GM23248 (cell line): ENCODE data around the gene ENPEP. TPM values are rescaled to one million over a fixed set of nuclear protein-coding genes. Genes with fewer than 3 reads are reported as not detected.

Experiments
- DNase-seq: peaks from one replicate; pipeline ENCODE4 v3.0.0-alpha.2; 2015
- H2AFZ ChIP-seq: fragments of 200-600 bp; sonication (generic); 2 replicates; pipeline ENCODE4 v1.6.1; 2016; ENCODE audit warnings: antibody characterized with exemption
- H3F3A ChIP-seq: fragments of 200-600 bp; sonication (generic); 2 replicates; pipeline ENCODE4 v1.6.1; 2016; ENCODE audit warnings: mild to moderate bottlenecking, antibody characterized with exemption, mixed run types; ENCODE audit not compliant: insufficient read depth
- H3K27ac ChIP-seq: fragments of 200-600 bp; sonication (generic); 2 replicates; pipeline ENCODE4 v1.5.1; 2016; ENCODE audit warnings: mild to moderate bottlenecking
- H3K27me3 ChIP-seq: fragments of 200-600 bp; sonication (generic); replicated peaks from 2 replicates; pipeline ENCODE4 v1.6.1; 2016; ENCODE audit warnings: mild to moderate bottlenecking; ENCODE audit not compliant: insufficient read depth
- H3K36me3 ChIP-seq: fragments of 200-600 bp; sonication (generic); 2 replicates; pipeline ENCODE4 v1.6.1; 2016; ENCODE audit warnings: low read depth, mild to moderate bottlenecking
- H3K4me1 ChIP-seq: fragments of 200-600 bp; sonication (generic); 2 replicates; pipeline ENCODE4 v1.6.1; 2016; ENCODE audit warnings: mild to moderate bottlenecking; ENCODE audit not compliant: insufficient read depth
- H3K4me2 ChIP-seq: fragments of 200-600 bp; sonication (generic); one replicate; pipeline ENCODE4 v1.6.1; 2016; ENCODE audit warnings: mild to moderate bottlenecking; ENCODE audit not compliant: unreplicated experiment
- H3K4me3 ChIP-seq: fragments of 200-600 bp; sonication (generic); 2 replicates; pipeline ENCODE4 v1.5.1; 2016; ENCODE audit warnings: mild to moderate bottlenecking
- H3K79me2 ChIP-seq: fragments of 200-600 bp; sonication (generic); 2 replicates; pipeline ENCODE4 v1.6.1; 2016; ENCODE audit warnings: mild to moderate bottlenecking; ENCODE audit not compliant: insufficient read depth
- H3K9ac ChIP-seq: fragments of 200-600 bp; sonication (generic); 2 replicates; pipeline ENCODE4 v1.6.1; 2016; ENCODE audit warnings: mild to moderate bottlenecking
- H3K9me2 ChIP-seq: fragments of 200-600 bp; sonication (generic); 2 replicates; pipeline ENCODE4 v1.6.1; 2016; ENCODE audit warnings: mixed run types, mild to moderate bottlenecking, moderate library complexity; ENCODE audit not compliant: insufficient read depth
- H3K9me3 ChIP-seq: fragments of 200-600 bp; sonication (generic); one replicate; pipeline ENCODE4 v1.6.1; 2017; ENCODE audit warnings: low read depth
- H4K20me1 ChIP-seq: fragments of 200-600 bp; sonication (generic); 2 replicates; pipeline ENCODE4 v1.6.0; 2016; ENCODE audit not compliant: insufficient read depth
- EZH2 ChIP-seq: fragments of 200-600 bp; sonication (generic); IDR thresholded peaks from 2 replicates; pipeline ENCODE4 v1.6.1; 2018; ENCODE audit warnings: antibody characterized with exemption, mild to moderate bottlenecking; ENCODE audit not compliant: insufficient read depth, poor library complexity, severe bottlenecking
- EZH2phosphoT487 ChIP-seq: fragments of 200-600 bp; sonication (generic); IDR thresholded peaks from 2 replicates; pipeline ENCODE4 v1.6.1; 2018; ENCODE audit warnings: antibody characterized with exemption, moderate library complexity, mild to moderate bottlenecking, low read depth; ENCODE audit not compliant: insufficient read depth
- WGBS, 2 experiments: methylation state at CpG; one replicate each; pipeline ENCODE4 v1.1.6; 2015 to 2017; ENCODE audit warnings: low lambda C conversion rate in 2 of 2, low coverage in 1 of 2; ENCODE audit errors: missing lambda C conversion rate in 2 of 2; 5-methylcytosine and 5-hydroxymethylcytosine counted together
- in situ Hi-C: fragments of 300-500 bp; cut with MboI; formaldehyde crosslinking; loops from 2 replicates; pipeline ENCODE4 v1.15.0; 2020
- polyA plus RNA-seq: library from polyadenylated mRNA; unstranded; fragments of >200 nt; fragmentation: Nextera tagmentation; extraction: Ambion mirVana; gene quantifications from 2 replicates; pipeline ENCODE4 v1.2.1, GENCODE V29; 2016
- total RNA-seq: library from RNA; depleted of rRNA; stranded (reverse); fragments of >200 nt; shearing (Covaris generic); gene quantifications from 2 replicates; pipeline ENCODE4 v1.2.3, GENCODE V29; 2014

ENPEP gene
- total and polyA plus RNA-seq, 2 experiments from 2014 or later: 0.11 TPM

- H2AFZ ChIP-seq: no peak overlapping the region
Measured at GRCh38 chr4:110515676-110516075, 39.7 kb downstream of the ENPEP start.

GRCh38 chr4:110516106-110516922, 40.4 kb downstream of the ENPEP start:
- TF ChIP-seq EZH2phosphoT487 (no peak), EZH2 (no peak)
- no peaks in the 10 kb centered on the region for H3K4me1 ChIP-seq
- no peaks in the 10 kb centered on the region for H3K9me2 ChIP-seq
- no peaks in the 10 kb centered on the region for H3K79me2 ChIP-seq
- no peak overlapping the region for H3K4me3 ChIP-seq
- WGBS, 2 experiments: 59% methylated on average over 8 of the region's 8 CpGs
- no peak overlapping the region for H3K9ac ChIP-seq
- H2AFZ ChIP-seq: 0 out of 2 replicates have a peak overlapping the region, but pooled peaks have one; percentile 26
- H4K20me1 ChIP-seq: no peaks in the 10 kb centered on the region
- DNase-seq: peak; percentile 63
- H3K4me2 ChIP-seq: no peak overlapping the region
- no peaks in the 10 kb centered on the region for H3F3A ChIP-seq
- in situ Hi-C loops: loop anchor here (5.0 to 25.0 kb wide), 2 partner anchors 304 to 519 kb away; no protein-coding TSS in a partner anchor
- H3K27ac ChIP-seq: no peak overlapping the region
- no peaks in the 10 kb centered on the region for H3K36me3 ChIP-seq
- no peaks in the 10 kb centered on the region for H3K9me3 ChIP-seq
- H3K27me3 ChIP-seq: no peaks in the 10 kb centered on the region

More at GRCh38 chr4:110515676-110516075, 39.7 kb downstream of the ENPEP start:
- Histone ChIP-seq H3K36me3 (no peaks in the 10 kb centered on the region), H3K4me1 (no peaks in the 10 kb centered on the region), H3K9me2 (no peaks in the 10 kb centered on the region), H3K79me2 (no peaks in the 10 kb centered on the region), H3K4me2 (no peak overlapping the region), H3K9me3 (no peaks in the 10 kb centered on the region), H3K27ac (no peak overlapping the region), H3F3A (no peaks in the 10 kb centered on the region), H3K27me3 (no peaks in the 10 kb centered on the region), H3K4me3 (no peak overlapping the region), H3K9ac (no peak overlapping the region), H4K20me1 (no peaks in the 10 kb centered on the region)
- no peak for TF ChIP-seq EZH2phosphoT487
- no peak for TF ChIP-seq EZH2
- DNase-seq: no peak
- WGBS, 2 experiments: 85 to 89% methylated on average over 5 of the region's 5 CpGs
- in situ Hi-C loops: loop anchor here (5.0 to 25.0 kb wide), 2 partner anchors 303 to 518 kb away; no protein-coding TSS in a partner anchor

GRCh38 chr4:110518889-110519490, 43.0 kb downstream of the ENPEP start:
- in situ Hi-C loops: loop anchor here (5.0 to 25.0 kb wide), 2 partner anchors 307 to 522 kb away; no protein-coding TSS in a partner anchor
- Histone ChIP-seq H3K4me1 (no peaks in the 10 kb centered on the region), H3K4me2 (no peak overlapping the region), H3K4me3 (no peak overlapping the region), H3K27ac (no peak overlapping the region), H3K27me3 (no peaks in the 10 kb centered on the region), H3K36me3 (no peaks in the 10 kb centered on the region), H3K79me2 (no peaks in the 10 kb centered on the region), H3K9me3 (no peaks in the 10 kb centered on the region), H4K20me1 (no peaks in the 10 kb centered on the region), H3K9ac (no peak overlapping the region), H3K9me2 (no peaks in the 10 kb centered on the region), H3F3A (no peaks in the 10 kb centered on the region), H2AFZ (no peak overlapping the region)
- peak; percentile 57 for DNase-seq
- no peak for TF ChIP-seq EZH2
- no peak for TF ChIP-seq EZH2phosphoT487
- WGBS, 2 experiments: 76 to 82% methylated on average over 2 of the region's 2 CpGs

- Histone ChIP-seq H3K27ac (no peak overlapping the region), H4K20me1 (no peaks in the 10 kb centered on the region), H3K9me2 (no peaks in the 10 kb centered on the region), H3F3A (no peaks in the 10 kb centered on the region), H3K9me3 (no peaks in the 10 kb centered on the region), H3K36me3 (no peaks in the 10 kb centered on the region), H3K27me3 (no peaks in the 10 kb centered on the region), H3K4me3 (no peak overlapping the region), H2AFZ (no peak overlapping the region), H3K79me2 (no peaks in the 10 kb centered on the region), H3K4me2 (no peak overlapping the region), H3K9ac (no peak overlapping the region), H3K4me1 (no peaks in the 10 kb centered on the region)
- 95 to 96% methylated on average over 2 of the region's 2 CpGs for WGBS, 2 experiments
- no peak for DNase-seq
- in situ Hi-C loops: loop anchor here (25.0 kb wide), 1 partner anchor 309 kb away; no protein-coding TSS in a partner anchor
- TF ChIP-seq EZH2: no peak
- no peak for TF ChIP-seq EZH2phosphoT487
Measured at GRCh38 chr4:110520886-110521285, 44.9 kb downstream of the ENPEP start.
